GM21381 (cell line): ENCODE data around the gene EIF4G3.
A peak's percentile ranks its signal among the peaks of the same experiment; 100 is the strongest.

Experiments
- ATAC-seq: cut with Tn5 transposase; IDR thresholded peaks from one replicate; pipeline ENCODE4 v1.9.1; 2021; ENCODE audit warnings: mild to moderate bottlenecking, moderate library complexity; ENCODE audit not compliant: unreplicated experiment

The EIF4G3 gene

DNA sequence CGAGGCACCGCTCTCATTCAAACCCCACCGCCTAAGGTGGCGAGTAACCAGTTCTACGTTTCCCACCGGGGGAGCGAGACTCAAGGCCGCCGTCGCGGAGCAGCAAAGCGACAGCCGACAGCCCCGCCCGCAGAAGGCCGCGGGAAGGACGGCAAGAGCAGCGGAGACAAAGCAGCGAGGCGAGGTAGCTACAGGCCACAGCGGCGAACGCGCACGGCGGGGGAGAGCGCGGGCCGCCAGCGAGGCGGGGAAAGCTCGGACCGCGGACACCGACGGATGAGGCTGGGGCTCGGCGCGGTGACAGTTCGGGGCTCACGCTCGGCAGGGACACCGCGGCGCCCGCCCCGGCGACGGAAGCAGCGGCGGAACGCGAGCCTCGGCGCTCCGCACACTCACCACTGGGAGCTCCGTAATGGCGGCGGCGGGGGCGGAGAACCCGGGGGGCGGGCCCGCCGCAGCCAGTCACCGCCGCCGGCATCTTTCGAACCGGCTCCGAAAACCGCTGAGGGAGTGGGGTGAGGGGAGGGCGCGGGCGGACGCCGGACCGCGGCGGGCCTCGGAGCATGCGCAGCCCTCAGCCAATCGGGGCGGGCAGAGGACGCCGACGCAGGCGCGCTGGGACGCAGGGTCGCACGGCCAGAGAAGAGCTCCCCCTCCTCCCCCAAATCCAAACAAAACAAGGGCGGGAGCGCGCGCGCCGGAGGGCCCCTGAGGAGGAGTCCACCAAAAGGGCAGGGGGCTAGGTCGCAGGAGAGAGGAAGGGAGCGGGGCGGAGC lies 390.3 kb downstream of the EIF4G3 start:
- ATAC-seq: peak; percentile 66

DNA sequence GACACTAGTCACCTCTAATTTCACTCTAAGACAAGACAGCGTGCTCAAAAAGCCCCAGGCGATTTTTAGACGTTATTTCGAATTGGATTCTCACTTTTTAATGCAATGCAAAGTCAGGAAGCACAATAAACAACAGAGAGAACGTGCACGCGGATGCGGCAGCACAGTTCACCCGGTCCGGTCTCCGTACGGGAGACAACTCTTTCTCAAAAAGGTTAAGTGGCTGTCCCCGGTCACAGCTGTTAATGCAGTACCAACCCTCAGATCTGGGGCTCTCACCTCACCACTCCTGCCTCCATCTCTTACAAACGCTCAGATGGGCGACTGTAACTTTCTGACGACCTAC lies 390.8 kb downstream of the EIF4G3 start:
- peak; percentile 1 for ATAC-seq

DNA sequence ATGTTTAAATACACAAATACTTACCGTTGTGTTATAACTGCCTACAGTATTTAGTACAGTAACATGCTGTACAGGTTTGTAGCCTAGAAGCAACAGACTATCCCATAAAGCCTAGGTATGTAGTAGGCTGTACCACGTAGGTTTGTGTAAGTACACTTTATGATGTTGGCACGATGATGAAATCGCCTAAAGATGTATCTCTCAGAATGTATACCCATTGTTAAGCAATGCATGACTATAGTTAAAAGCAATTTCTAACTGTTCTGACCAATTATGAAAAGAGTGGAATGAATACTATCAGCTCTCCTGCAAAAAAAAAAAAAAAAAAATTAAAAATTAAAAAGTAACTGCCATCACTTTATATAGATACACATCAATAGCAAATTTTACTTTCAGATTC lies 401.0 kb downstream of the EIF4G3 start:
- no peak for ATAC-seq

DNA sequence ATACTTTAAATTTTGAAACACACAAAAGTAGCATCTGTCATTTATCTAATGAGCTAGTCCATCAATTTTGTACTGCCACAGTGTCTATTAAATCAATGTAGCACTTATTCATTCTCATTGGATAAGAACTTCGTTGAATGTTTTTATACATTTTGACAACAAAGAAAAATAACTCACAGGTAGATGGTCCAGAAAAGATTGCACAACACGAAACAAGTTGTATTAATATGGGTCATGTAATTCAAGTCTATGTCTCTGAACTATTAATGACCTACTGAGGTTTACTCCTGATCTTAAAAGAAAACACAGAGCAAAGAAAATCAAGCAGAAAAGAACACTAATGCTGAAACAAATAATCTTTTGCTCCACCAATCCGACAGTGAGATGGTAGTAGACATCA lies 404.9 kb downstream of the EIF4G3 start:
- no peak for ATAC-seq

- no peak for ATAC-seq
Measured at GRCh38 chr1:20770314-20771087, 406.2 kb downstream of the EIF4G3 start.

DNA sequence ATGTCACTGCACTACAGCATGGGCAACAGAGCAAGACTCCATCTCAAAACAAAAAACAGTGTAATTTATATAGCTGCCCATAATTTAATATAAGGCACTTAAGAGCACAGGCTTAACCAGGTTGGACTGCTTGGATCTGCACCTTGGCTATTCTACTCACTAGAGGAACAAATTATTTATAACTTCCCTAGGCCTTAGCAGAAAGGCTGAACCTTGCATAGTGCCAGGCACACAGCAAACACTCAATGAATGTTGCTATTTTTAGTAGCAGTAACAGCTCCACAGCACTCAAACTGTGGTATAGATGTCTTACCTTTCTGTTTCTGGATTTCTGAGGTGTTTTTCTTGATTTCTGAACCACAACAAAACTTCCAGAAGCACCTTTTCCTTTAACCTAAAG lies 409.4 kb downstream of the EIF4G3 start:
- no peak for ATAC-seq

DNA sequence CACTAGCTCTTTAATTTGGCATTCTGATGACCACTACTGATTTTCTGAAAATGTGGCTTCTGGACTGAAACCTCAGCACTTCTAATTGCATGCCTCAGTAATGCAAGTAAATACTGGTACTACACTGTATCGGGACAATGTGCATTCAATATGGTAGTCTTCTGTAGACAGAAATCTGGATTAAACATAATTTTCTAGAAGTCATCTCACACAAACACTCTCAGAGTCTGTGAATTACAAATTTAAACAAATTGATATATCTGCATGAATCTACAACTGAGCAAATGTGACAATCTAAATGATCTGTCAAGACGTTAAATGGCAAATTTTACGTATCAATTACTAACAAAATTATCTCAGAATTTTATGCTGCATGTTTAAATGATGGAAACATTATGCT lies 413.3 kb downstream of the EIF4G3 start:
- ATAC-seq: no peak

- ATAC-seq: no peak
Measured at GRCh38 chr1:20760322-20760721, 416.4 kb downstream of the EIF4G3 start.
